Smooth muscle cell (in vitro differentiated cells): Measurements from ENCODE around the gene CERK. TPM values are rescaled to one million over a fixed set of nuclear protein-coding genes. Genes with fewer than 3 reads are reported as not detected.
"Not testable (repeated sequence)": the region's sequence is repeated elsewhere in the genome, so short reads cannot be mapped to it uniquely, and the experiment has no call there.

Source experiments
- DNase-seq: peaks from one replicate; lab custom pipeline; 2025; ENCODE audit not compliant: unreplicated experiment; lab: John Stamatoyannopoulos, UW
- H2AFZ ChIP-seq: fragments of 200-600 bp; sonication (generic); 2 replicates; pipeline ENCODE4 v1.6.0; 2016; ENCODE audit warnings: antibody characterized with exemption, low read depth, mild to moderate bottlenecking
- H3F3A ChIP-seq: fragments of 200-600 bp; sonication (generic); 2 replicates; pipeline ENCODE4 v1.6.0; 2017; ENCODE audit warnings: antibody characterized with exemption, low read depth
- H3K27ac ChIP-seq: fragments of 200-600 bp; sonication (generic); 2 replicates; pipeline ENCODE4 v1.5.1; 2016; ENCODE audit warnings: low read depth, mild to moderate bottlenecking
- H3K27me3 ChIP-seq: fragments of 200-600 bp; sonication (generic); 2 replicates; pipeline ENCODE4 v1.6.1; 2016; ENCODE audit warnings: low read depth, mild to moderate bottlenecking
- H3K36me3 ChIP-seq: fragments of 200-600 bp; sonication (generic); 2 replicates; pipeline ENCODE4 v1.5.1; 2016; ENCODE audit warnings: low read depth
- H3K4me1 ChIP-seq: fragments of 200-600 bp; sonication (generic); 2 replicates; pipeline ENCODE4 v1.5.1; 2016; ENCODE audit warnings: low read depth
- H3K4me2 ChIP-seq: fragments of 200-600 bp; sonication (generic); 2 replicates; pipeline ENCODE4 v1.6.0; 2016; ENCODE audit warnings: mild to moderate bottlenecking
- H3K4me3 ChIP-seq: fragments of 200-600 bp; sonication (generic); 2 replicates; pipeline ENCODE4 v1.5.1; 2016; ENCODE audit warnings: mild to moderate bottlenecking
- H3K79me2 ChIP-seq: fragments of 200-600 bp; sonication (generic); 2 replicates; pipeline ENCODE4 v1.6.0; 2016; ENCODE audit warnings: low read depth, mild to moderate bottlenecking
- H3K9ac ChIP-seq: fragments of 200-600 bp; sonication (generic); 2 replicates; pipeline ENCODE4 v1.6.0; 2016; ENCODE audit warnings: low read depth
- H3K9me3 ChIP-seq: fragments of 200-600 bp; sonication (generic); replicated peaks from 2 replicates; pipeline ENCODE4 v1.5.1; 2016; ENCODE audit warnings: low read depth
- H4K20me1 ChIP-seq: fragments of 200-600 bp; sonication (generic); 2 replicates; pipeline ENCODE4 v1.6.0; 2016; ENCODE audit warnings: low read depth
- WGBS: methylation state at CpG from one replicate; pipeline ENCODE4 v1.1.7; 2016; ENCODE audit warnings: low lambda C conversion rate; 5-methylcytosine and 5-hydroxymethylcytosine counted together
- polyA plus RNA-seq: library from polyadenylated mRNA; unstranded; fragments of >200 nt; fragmentation: Nextera tagmentation; extraction: Ambion mirVana; gene quantifications from 2 replicates; pipeline ENCODE4 v1.2.1, GENCODE V29; 2016
- total RNA-seq: library from RNA; depleted of rRNA; stranded (reverse); fragments of >200 nt; gene quantifications from 2 replicates; pipeline ENCODE4 v1.2.3, GENCODE V29; 2014
- TF ChIP-seq, protein P1 (sequence below): fragments of 200-600 bp; sonication (generic); IDR thresholded peaks from 2 replicates; pipeline ENCODE4 v1.5.1; 2017; ENCODE audit warnings: borderline replicate concordance, mild to moderate bottlenecking, antibody characterized with exemption; ENCODE audit not compliant: insufficient read depth, poor library complexity, severe bottlenecking

Gene CERK
- total and polyA plus RNA-seq, 2 experiments from 2014 or later = 25.4 to 25.6 TPM

DNA sequence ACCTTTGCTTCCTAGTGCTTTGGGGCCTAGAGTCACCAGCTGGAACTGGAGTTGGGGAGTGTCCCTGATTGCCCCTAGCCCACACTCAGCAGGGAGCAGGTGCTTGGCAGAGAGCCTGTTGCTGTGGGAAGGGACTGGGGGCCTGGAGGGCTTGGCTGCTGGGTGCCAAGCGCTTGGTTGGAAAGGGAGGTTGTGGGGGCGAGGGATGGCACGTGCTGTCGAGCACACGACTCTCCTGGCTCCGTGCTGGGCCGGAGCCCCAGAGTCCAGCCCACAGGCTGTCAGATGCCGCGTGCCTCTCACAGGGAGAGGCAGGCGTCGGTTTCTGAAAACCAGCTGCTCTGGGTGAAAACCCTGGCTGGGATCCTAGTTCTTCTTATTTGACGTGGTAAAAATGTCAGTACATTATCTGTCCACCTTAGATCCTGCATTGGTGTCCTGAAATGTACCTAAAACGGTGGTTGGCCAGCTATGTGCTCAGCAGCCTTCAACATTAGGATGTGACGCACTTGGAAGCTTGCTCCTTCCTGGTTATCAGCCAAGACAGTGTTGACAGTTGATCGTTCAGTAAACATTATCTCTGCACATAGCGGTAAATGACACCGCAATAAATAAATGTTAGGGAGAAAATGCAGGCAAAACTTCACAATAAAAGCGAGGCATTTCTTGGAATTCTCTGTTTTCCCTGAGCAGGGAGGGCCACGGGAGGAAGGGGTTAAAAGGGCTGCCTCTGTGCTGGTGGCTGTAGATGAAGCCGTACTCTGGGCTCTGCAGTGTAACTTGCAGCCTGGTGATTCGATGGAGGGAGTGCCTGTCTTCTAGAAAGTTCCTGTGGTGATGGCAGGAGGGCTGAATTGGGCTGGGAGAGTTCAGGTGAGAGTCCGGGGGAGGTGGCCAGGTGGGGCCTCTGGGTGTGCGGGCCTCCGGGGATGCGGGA lies 88.6 kb downstream of the CERK start:
- TF ChIP-seq, protein P1, sequence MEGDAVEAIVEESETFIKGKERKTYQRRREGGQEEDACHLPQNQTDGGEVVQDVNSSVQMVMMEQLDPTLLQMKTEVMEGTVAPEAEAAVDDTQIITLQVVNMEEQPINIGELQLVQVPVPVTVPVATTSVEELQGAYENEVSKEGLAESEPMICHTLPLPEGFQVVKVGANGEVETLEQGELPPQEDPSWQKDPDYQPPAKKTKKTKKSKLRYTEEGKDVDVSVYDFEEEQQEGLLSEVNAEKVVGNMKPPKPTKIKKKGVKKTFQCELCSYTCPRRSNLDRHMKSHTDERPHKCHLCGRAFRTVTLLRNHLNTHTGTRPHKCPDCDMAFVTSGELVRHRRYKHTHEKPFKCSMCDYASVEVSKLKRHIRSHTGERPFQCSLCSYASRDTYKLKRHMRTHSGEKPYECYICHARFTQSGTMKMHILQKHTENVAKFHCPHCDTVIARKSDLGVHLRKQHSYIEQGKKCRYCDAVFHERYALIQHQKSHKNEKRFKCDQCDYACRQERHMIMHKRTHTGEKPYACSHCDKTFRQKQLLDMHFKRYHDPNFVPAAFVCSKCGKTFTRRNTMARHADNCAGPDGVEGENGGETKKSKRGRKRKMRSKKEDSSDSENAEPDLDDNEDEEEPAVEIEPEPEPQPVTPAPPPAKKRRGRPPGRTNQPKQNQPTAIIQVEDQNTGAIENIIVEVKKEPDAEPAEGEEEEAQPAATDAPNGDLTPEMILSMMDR = no peak
- Histone ChIP-seq H3K36me3 (no peaks in the 10 kb centered on the region), H4K20me1 (peaks cover 59% of the 10 kb centered on the region), H3K4me3 (no peak overlapping the region), H3K27ac (no peak overlapping the region), H3K79me2 (no peaks in the 10 kb centered on the region), H3K4me2 (no peak overlapping the region), H3F3A (no peaks in the 10 kb centered on the region), H3K9ac (no peak overlapping the region), H3K27me3 (no peaks in the 10 kb centered on the region), H2AFZ (no peak overlapping the region), H3K4me1 (no peaks in the 10 kb centered on the region), H3K9me3 (no peaks in the 10 kb centered on the region)
- DNase-seq = no peak
- WGBS = 87% methylated on average over 23 of the region's 25 CpGs

- not testable (repeated sequence) for DNase-seq, H3K9me3 ChIP-seq, H3K9ac ChIP-seq, H3K36me3 ChIP-seq, H2AFZ ChIP-seq, H3K27me3 ChIP-seq, H3K4me1 ChIP-seq, H3F3A ChIP-seq, H3K27ac ChIP-seq, H3K79me2 ChIP-seq, H3K4me3 ChIP-seq, H3K4me2 ChIP-seq
- WGBS = 100% methylated on average over 2 of the region's 2 CpGs
- peaks cover 63% of the 10 kb centered on the region for H4K20me1 ChIP-seq
These were observed 89.7 kb downstream of the CERK start for GRCh38 chr22:46648225-46648820.

DNA sequence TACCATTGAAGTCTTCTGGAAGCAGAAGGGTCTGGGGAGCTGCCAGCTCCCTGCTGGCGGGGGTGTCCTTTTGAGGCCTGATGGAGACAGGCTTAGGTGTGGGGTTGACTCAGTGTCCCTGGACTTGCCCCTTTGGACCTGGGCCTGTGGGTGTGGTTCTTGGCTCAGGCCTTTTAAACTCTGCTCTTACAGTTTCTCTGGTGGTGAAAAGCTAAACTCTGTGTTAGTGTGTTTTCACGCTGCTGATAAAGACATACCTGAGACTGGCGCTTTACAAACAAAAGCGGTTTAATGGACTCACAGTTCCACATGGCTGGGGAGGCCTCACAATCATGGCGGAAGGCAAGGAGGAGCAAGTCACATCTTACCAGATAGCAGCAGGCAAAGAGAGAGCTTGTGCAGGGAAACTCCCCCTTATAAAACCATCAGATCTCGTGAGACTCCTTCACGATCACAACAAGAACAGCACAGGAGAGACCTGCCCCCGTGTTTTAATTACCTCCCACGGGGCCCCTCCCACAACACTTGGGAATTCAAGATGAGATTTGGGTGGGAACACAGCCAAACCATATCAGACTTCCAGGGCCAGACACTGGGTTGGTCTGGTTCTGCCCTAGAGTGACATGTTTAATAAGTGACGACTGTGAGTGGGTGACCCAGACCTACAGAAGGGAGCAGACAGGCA lies 91.4 kb downstream of the CERK start:
- Histone ChIP-seq H3K9me3 (no peaks in the 10 kb centered on the region), H3K4me3 (no peak overlapping the region), H2AFZ (no peak overlapping the region), H3K27ac (no peak overlapping the region), H3K36me3 (no peaks in the 10 kb centered on the region), H3K79me2 (no peaks in the 10 kb centered on the region), H3K4me1 (no peaks in the 10 kb centered on the region), H4K20me1 (peaks cover 55% of the 10 kb centered on the region), H3K4me2 (no peak overlapping the region), H3K27me3 (no peaks in the 10 kb centered on the region), H3F3A (no peaks in the 10 kb centered on the region), H3K9ac (no peak overlapping the region)
- TF ChIP-seq, protein P1 = no peak
- WGBS = 96% methylated on average over 10 of the region's 10 CpGs
- DNase-seq = no peak

- H3K4me3 ChIP-seq, H3K9me3 ChIP-seq, H3K36me3 ChIP-seq, H3K79me2 ChIP-seq, H3K4me1 ChIP-seq, H3K4me2 ChIP-seq, H3K9ac ChIP-seq, H3F3A ChIP-seq, H3K27ac ChIP-seq, H2AFZ ChIP-seq, DNase-seq, H3K27me3 ChIP-seq: not testable (repeated sequence)
- WGBS = 91% methylated on average over 5 of the region's 5 CpGs
- H4K20me1 ChIP-seq = peaks cover 38% of the 10 kb centered on the region
These were observed 95.1 kb downstream of the CERK start for GRCh38 chr22:46642840-46643480.
